Ovary (tissue), 3 donors: ENCODE results near the gene SUSD5.
"Not testable (repeated sequence)": the region's sequence is repeated elsewhere in the genome, so short reads cannot be mapped to it uniquely, and the experiment has no call there.

Experiments used
- POLR2A ChIP-seq: fragments of 450-650 bp; IDR thresholded peaks from one replicate; pipeline ENCODE4 v1.6.1; 2017; ENCODE audit warnings: antibody characterized with exemption, mild to moderate bottlenecking, moderate library complexity
- TF ChIP-seq, protein P1 (sequence below), 3 donors: fragments of 450-650 bp in 2 of 3; fragments of 200-600 bp in 1 of 3; IDR thresholded peaks; one replicate each; pipeline versions ENCODE4 v1.5.1 to v1.8.0; 2016 to 2022; ENCODE audit warnings: antibody characterized with exemption in 3 of 3, mild to moderate bottlenecking in 1 of 3
- donor health status: DM: no; HTN: no; CAD: no.

DNA sequence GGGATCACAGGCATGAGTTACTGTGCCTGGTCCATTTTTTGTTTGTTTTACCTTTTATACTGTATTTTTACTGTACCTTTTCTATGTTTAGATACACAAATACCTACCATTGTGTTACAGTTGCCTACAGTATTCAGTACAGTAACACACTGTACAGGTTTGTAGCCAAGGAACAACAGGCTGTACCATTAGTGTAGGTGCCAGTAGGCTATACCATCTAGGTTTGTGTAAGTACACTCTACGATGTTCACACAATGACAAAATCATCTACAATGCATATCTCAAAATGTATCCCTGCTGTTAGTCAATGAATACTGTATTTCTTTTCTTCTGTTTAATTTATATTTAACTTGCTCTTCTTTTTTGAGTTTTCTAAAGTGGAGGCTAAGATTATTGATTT lies 37.0 kb downstream of the SUSD5 start:
- TF ChIP-seq POLR2A = not testable (repeated sequence)
- TF ChIP-seq, protein P1, sequence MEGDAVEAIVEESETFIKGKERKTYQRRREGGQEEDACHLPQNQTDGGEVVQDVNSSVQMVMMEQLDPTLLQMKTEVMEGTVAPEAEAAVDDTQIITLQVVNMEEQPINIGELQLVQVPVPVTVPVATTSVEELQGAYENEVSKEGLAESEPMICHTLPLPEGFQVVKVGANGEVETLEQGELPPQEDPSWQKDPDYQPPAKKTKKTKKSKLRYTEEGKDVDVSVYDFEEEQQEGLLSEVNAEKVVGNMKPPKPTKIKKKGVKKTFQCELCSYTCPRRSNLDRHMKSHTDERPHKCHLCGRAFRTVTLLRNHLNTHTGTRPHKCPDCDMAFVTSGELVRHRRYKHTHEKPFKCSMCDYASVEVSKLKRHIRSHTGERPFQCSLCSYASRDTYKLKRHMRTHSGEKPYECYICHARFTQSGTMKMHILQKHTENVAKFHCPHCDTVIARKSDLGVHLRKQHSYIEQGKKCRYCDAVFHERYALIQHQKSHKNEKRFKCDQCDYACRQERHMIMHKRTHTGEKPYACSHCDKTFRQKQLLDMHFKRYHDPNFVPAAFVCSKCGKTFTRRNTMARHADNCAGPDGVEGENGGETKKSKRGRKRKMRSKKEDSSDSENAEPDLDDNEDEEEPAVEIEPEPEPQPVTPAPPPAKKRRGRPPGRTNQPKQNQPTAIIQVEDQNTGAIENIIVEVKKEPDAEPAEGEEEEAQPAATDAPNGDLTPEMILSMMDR (IDR thresholded peaks at IDR 0.05) = not testable (repeated sequence)
